GM06990 (cell line): Measurements from ENCODE around the gene RNF187.

Source experiments
- DNase-seq: peaks from one replicate; pipeline ENCODE4 v3.0.0-alpha.2; 2011; ENCODE audit not compliant: insufficient read length; ENCODE audit errors: extremely low read depth
- H3K27me3 ChIP-seq: replicated peaks from 2 replicates; pipeline ENCODE4 v1.6.0; 2011; ENCODE audit warnings: low read length; ENCODE audit not compliant: control insufficient read depth, insufficient read depth
- H3K36me3 ChIP-seq: 2 replicates; pipeline ENCODE4 v1.5.1; 2011; ENCODE audit warnings: low read length; ENCODE audit not compliant: control insufficient read depth, insufficient read depth
- H3K4me3 ChIP-seq: replicated peaks from 2 replicates; pipeline ENCODE4 v1.5.1; 2011; ENCODE audit warnings: low read depth, mild to moderate bottlenecking, control low read depth, low read length
- TF ChIP-seq, protein P1 (sequence below): IDR thresholded peaks from 2 replicates; pipeline ENCODE4 v1.5.1; 2011; ENCODE audit warnings: low read length, control low read depth, mild to moderate bottlenecking, inconsistent platforms; ENCODE audit not compliant: insufficient read depth, poor library complexity, severe bottlenecking

Gene RNF187

DNA sequence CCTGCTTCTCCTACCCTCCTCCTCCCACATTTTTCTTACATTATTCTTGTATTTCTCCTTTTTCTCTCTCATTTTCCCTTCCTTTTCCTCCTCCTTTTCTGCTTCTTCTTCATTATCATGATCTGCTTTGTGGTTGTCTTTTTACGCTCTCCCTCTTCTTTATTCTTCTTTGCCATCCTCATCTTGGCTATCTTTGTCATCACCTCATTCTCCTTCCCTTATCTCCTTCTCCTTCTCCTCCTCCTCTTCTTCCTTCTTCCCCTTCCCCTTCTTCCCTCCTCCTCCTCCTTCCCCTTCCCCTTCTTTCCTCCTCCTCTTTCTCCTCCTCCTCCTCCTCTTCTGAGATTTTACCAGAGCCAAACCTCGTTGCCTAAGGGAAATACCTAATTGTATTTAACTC, 30.5 kb downstream of the RNF187 start:
- no peak for DNase-seq
- no peaks in the 10 kb centered on the region for H3K36me3 ChIP-seq
- TF ChIP-seq, protein P1, sequence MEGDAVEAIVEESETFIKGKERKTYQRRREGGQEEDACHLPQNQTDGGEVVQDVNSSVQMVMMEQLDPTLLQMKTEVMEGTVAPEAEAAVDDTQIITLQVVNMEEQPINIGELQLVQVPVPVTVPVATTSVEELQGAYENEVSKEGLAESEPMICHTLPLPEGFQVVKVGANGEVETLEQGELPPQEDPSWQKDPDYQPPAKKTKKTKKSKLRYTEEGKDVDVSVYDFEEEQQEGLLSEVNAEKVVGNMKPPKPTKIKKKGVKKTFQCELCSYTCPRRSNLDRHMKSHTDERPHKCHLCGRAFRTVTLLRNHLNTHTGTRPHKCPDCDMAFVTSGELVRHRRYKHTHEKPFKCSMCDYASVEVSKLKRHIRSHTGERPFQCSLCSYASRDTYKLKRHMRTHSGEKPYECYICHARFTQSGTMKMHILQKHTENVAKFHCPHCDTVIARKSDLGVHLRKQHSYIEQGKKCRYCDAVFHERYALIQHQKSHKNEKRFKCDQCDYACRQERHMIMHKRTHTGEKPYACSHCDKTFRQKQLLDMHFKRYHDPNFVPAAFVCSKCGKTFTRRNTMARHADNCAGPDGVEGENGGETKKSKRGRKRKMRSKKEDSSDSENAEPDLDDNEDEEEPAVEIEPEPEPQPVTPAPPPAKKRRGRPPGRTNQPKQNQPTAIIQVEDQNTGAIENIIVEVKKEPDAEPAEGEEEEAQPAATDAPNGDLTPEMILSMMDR, result no peak
- no peak overlapping the region for H3K4me3 ChIP-seq
- peaks cover 2% of the 10 kb centered on the region; the same call in 1 of the 2 replicates for H3K27me3 ChIP-seq

- TF ChIP-seq, protein P1, result no peak
- no peaks in the 10 kb centered on the region; the same call in 1 of the 2 replicates for H3K27me3 ChIP-seq
- no peak for DNase-seq
- H3K36me3 ChIP-seq, result no peaks in the 10 kb centered on the region
- H3K4me3 ChIP-seq, result no peak overlapping the region
These were observed 40.4 kb downstream of the RNF187 start for GRCh38 chr1:228527596-228527995.

GRCh38 chr1:228528612-228529011, 41.4 kb downstream of the RNF187 start:
- no peak overlapping the region for H3K4me3 ChIP-seq
- DNase-seq, result no peak
- TF ChIP-seq, protein P1, result no peak
- H3K36me3 ChIP-seq, result no peaks in the 10 kb centered on the region
- no peaks in the 10 kb centered on the region; the same call in 1 of the 2 replicates for H3K27me3 ChIP-seq

DNA sequence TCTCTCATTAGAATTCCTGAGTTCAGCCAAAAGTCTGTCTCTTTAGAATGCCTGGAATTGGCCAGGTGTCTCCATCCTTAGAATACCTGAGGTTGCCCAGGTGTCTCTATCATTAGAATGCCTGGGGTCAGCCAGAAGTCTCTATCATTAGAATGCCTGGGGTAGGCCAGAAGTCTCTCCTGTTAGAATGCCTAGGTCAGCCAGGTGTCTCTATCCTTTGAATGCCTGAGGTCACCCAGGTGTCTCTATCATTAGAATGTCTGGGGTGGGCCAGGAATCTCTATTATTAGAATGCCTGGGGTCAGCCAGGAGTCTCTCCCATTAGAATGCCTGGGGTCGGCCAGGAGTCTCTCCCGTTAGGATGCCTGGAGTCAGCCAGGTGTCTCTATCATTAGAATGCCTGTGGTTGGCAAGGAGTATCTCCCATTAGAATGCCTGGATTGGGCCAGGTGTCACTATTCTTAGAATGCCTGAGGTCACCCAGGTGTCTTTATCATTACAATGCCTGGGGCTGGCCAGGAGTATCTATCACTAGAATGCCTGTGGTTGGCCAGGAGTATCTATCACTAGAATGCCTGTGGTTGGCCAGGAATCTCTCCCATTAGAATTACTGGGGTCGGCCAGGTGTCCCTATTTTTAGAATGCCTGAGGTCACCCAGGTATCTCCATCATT, 43.0 kb downstream of the RNF187 start:
- Histone ChIP-seq H3K27me3 (no peaks in the 10 kb centered on the region; the same call in 1 of the 2 replicates), H3K36me3 (no peaks in the 10 kb centered on the region), H3K4me3 (no peak overlapping the region)
- DNase-seq, result no peak
- TF ChIP-seq, protein P1, result no peak

DNA sequence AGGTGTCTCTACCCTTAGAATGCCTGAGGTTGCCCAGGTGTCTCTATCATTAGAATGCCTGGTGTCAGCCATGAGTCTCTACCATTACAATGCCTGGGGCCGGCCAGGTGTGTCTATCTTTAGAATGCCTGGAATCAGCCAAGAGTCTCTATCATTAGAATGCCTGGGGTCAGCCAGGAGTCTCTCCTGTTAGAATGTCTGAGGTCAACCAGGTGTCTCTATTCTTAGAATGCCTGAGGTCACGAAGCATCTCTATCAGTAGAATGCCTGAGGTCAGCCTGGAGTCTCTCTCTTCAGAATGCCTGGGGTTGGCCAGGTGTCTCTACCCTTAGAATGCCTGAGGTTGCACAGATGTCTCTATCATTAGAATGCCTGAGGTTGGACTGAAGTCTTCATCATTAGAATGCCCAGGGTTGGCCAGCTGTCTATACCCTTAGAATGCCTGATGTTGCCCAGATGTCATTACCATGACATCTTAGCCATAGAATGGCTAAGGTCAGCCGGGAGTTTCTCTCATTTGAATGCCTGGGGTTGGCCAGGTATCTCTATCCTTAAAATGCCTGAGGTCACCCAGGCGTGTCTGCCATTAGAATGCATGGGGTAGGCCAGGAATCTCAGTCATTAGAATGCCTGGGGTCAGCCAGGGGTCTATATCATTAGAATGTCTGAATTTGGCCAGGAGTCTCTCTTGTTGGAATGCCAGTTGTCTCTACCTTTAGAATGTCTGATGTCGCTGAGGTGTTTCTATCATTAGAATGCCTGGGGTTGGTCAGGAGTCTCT, 44.0 kb downstream of the RNF187 start:
- Histone ChIP-seq H3K4me3 (no peak overlapping the region), H3K27me3 (no peaks in the 10 kb centered on the region; the same call in 1 of the 2 replicates), H3K36me3 (no peaks in the 10 kb centered on the region)
- TF ChIP-seq, protein P1, result no peak
- no peak for DNase-seq
